Urothelium cell line (cell line): Measurements from ENCODE around the gene IDI2.
"Not testable (repeated sequence)": the region's sequence is repeated elsewhere in the genome, so short reads cannot be mapped to it uniquely, and the experiment has no call there.

Source experiments
- DNase-seq: peaks from one replicate; pipeline ENCODE4 v3.0.0; 2011; ENCODE audit warnings: low spot score, mixed read lengths
- FAIRE-seq: peaks from 2 replicates; lab custom pipeline; 2011; peaks lifted over from hg19 to GRCh38; lab: Jason Lieb, UNC

The IDI2 gene

DNA sequence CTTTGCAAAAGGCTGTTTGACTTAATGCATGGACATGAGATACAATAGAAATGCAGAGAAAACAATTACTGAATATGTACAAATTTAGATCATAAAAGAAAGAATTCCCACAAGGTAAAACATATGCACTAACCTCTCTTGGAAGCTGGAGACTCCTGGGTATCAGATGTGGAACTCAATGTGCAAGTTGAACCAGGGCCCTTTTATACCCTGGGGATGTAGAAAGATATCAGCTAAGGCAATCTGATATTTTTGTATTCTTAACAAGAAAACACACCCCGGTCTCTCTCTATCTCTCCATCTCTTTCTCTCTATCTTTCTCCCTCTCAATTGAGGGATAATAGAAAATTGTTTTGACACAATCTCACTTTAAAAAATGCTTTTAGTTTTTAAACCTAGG lies at the start of gene IDI2:
TSS of gene IDI2 (minus strand) at position 177 of the 400 bp plus-strand sequence. CDS start 1,136 bp downstream, outside the sequence.
- no peak for FAIRE-seq
- DNase-seq: no peak

DNA sequence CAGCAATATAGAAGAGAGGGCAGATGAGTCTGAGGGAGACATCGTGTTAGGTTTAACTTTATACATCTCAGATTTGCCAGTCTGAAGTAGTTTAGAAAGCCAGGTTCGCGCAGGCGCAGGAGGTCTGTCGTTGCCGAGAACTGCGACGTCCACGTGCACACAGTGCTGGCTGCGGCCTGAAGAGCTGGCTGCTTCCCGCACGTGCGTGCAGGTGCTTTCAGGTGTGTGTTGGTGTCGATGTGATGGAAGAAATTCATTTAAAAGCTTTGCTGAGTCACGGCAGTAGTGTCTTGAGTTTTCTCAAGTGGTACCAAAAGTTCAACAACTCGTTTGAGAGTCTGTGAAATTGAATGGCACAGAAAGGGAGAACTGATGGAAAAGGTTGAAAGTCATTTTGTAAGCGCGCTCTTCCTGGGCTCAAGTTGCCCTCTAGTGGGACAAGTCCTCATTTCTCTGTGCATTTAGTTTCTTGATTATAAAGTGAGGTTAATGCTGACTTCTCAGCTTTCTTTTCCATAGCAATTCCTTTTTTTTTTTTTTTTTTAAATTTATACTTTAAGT lies 49.2 kb upstream of the IDI2 start:
- DNase-seq: no peak
- no peak for FAIRE-seq

DNA sequence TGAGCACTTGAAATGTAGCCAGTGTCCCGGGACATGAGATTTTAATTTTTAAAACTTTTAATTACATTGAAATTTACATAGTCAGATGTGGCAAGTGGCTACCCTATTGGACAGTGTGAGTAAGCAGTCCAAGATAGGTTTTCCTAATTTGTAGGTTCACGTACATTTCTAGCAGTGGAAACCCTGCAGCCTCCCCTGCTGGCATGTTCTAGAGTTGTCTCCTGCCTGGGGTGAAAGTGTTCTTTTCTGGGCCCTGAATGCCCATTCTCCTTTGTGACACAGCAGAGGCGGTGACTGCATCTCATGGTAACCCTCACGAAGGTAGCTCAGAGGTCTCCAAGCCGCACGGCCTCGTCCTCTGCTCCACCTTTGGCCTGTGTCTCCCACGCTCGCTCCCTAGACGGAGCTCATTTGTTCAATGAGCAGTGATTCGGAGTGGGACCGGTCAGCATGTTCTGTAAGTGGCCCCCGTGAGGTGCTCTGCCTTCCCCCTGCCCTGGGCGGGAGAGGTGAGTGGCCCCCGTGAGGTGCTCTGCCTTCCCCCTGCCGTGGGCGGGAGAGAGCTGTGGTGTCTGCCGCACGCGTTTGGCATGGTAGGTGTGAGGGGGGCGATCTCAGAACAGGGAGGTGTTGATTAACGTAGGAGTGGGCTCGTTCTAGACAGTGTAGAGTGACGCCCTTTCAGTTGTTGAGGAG lies 48.5 kb upstream of the IDI2 start:
- DNase-seq (no peak), FAIRE-seq (no peak)

DNA sequence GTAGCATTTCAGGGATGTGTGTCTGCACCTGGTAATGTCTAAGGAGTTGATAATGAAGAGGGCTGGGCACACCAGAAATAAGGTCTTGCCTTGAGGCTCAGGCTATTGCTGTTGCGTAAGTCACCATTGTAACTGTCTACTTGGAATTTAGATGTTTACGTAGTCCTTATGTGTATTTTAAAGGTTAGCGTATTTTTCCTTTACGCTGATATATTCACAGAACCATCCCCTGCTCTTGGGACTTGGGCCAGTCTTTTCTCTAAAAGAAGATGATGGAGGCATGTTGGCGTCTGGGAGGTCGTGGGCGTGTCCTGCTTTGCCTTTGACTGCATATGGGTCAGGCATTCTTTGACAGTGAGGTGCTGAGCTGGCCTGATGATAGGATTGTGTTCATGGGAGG lies 45.3 kb upstream of the IDI2 start:
- FAIRE-seq: no peak
- DNase-seq: no peak

DNA sequence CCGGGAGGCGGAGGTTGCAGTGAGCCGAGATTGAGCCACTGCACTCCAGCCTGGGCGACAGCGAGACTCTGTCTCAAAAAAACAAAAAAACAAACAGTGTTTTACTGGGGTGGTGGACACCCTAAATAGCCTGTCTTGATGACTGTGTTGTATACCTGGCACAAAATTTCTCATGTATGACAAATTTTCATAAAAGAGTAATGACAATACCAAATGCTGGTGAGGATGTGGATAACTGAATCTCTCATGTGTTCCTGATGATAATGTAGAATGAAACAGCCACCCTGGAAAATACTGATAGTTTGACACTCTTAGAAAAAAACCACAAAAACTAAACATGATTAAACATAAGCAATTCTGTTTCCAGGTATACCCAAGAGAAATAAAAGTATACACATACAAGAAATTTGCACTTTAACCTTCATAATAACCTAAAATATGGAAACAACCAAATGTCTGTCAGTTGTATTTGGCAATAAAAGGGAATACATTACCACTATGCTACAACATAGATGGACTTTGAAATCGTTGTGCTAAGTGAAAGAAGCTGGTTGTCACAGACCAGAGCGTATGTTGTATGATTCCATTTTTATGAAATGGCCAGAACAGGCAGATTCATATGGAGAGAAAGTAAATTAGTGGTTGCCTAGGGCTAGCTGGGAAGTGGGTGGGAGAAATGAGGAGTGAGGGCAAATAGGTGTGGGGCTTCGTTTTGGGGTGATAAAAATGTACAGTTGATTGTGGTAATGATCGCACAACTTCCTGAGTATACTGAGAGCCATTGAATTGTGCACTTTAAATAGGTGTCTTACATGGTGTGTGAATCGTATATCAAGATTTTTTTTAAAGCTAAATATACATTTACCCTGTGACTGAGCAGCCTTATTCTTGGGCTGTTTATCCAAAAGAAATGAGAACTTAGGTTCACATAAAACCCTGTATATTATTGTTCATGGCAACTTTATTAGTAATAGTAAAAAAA lies 43.0 kb upstream of the IDI2 start:
- FAIRE-seq: no peak
- no peak for DNase-seq

DNA sequence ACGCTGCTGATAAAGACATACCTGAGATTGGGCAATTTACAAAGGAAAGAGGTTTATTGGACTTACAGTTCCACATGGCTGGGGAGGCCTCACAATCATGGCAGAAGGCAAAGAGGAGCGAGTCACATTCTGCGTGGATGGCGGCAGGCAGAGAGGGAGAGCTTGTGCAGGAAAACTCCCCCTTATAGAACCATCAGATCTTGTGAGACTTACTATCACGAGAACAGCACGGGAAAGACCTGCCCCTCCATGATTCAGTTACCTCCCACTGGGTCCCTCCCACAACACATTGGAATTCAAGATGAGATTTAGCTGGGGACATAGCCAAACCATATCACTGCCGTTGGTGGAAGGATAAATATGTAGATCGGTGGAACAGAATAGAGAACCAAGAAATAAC lies 41.1 kb upstream of the IDI2 start:
- DNase-seq, FAIRE-seq: not testable (repeated sequence)

DNA sequence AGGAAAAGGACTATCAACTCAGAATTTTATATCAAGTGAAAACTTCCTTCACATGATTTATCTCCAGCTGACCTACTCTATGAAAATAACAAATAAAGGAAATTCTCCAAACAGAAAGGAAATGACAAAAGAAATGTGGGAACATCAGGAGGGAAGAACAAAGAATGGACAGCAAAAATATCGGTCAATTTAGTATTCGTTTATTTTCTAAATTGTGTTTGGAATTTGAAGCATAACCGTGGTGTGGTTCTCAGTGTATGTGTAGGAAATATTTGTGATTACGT lies 39.2 kb upstream of the IDI2 start:
- FAIRE-seq: no peak

DNA sequence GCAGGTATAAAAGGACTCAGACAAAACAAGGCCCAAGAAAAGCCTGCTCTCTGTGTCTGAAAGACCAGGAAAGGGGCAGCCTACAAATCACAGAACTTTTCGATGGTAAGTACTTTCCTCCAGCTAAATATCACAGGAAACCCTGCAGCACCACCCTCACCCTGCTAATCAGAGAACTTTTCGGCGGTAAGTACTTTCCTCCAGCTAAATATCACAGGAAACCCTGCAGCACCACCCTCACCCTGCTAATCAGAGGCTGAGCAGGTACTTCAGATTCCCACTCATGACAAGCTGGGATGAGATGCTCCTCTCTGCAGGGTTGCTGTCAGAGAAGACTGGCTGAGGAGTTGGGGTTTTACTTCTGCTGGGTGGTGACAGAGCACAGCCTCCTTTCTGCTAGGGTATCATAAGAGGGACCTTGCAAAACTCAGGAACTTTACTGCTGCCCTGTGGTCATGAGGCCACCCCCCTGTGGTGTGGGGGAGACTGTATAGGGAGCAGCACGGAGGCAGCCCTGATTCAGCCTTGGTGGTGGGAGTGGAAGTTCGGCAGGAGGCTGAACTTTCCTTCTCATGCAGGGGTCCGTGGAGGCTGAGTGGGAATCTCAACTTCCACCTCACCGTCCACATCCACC lies 37.7 kb upstream of the IDI2 start:
- no peak for FAIRE-seq
- no peak for DNase-seq

More for the DNA sequence above, 39.2 kb upstream of the IDI2 start:
- no peak for DNase-seq

DNA sequence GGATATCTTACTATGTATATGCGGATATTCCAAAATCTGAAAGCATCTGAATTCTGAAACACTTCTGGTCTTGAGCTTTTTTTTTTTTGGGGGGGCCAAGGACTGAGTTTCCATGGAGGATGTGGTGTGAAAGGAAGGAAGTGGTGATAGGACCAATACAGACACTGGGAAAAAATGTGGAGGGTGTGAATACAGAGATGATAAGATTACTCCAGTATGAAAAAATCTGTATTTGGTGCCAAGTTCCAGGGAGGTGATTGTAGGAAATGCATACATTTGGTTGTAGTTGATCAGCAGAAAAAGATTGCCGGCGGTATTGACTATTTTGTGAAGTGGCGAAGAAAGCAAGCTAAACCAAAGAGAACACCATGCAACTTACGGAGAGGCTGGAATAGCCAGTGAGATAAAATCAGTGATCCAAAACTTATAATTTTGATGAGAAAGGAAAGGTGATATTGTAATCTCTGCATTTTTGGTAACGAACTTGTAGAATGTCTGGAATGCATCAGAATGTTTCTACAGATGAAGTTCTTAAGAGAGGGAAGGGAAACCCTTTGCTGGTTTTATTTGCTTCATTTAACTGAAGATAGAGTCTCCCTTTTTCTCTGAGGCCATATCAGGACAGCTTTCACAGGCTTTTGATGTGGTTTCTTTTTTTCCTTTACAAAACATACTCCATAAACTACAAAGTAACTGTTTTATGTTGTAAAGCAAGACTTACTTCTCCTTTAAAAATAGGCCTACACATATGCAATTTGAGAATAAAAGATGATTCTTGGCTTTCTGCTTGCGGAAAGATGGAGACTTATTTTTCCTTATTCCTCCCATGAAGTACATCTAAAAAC lies 36.5 kb upstream of the IDI2 start:
- FAIRE-seq (no peak), DNase-seq (no peak)

DNA sequence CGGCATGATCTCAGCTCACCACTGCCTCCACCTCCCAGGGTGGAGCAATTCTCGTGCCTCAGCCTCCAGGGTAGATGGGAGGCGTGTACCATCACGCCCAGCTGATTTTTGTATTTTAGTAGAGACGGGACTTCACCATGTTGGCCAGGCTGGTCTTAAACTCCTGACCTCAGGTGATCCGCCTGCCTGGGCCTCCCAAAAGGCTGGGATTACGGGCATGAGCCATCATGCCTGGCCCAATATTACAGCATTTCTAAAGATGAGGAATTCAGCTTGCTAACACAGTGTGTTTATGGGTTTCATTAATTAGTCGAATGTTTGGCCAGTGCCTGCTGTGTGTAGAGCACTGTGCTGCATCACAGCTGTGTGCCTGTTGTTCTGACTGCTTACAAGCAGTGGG lies 34.2 kb upstream of the IDI2 start:
- no peak for FAIRE-seq
- DNase-seq: no peak

DNA sequence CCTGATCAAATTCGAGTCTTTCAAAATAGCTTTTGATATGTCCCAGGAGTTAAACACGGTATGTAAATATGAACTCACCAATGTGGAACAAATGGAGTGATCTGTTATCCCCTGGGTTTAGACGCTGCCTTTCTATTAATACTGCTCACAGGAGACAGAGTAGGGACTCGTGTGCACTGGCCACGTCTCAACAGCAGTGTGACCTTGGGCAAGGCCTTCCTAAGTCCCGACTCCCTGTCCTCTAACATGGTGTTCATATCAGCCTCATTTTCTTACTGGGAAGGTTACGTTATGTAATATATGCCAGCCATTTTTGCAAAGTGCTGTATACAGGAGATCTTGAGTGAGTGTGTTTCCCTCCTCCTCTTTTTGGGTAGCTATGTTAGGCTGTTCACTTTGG lies 32.4 kb upstream of the IDI2 start:
- no peak for DNase-seq

DNA sequence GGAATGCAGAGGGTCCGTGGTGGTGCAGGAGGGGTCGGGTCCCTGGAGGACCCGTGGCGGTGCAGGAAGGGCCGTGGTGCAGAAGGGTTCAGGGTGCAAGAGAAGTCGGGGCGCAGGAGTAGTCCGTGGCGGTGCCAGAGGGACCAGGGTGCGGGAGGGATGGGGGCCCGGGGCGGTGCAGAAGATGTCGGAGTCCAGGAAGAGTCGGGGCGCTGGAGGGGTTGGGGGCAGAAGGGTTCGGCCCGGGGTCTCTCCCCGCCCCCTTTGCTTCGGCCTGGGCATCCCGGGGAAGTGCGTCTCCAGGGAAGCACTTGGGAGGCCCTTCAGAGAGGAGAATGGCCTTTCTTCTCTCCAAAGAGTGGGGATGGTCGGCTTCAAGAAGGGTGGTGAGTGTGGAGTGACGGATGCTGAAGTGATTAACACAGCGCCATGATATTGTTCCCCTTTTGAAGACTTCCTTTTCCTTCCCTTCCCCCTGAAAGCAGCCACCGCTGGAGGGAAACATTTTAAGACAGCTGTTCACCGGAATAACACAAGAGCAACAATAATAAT lies 31.5 kb upstream of the IDI2 start:
- FAIRE-seq (no peak), DNase-seq (no peak)

More for the DNA sequence above, 32.4 kb upstream of the IDI2 start:
- no peak for FAIRE-seq

DNA sequence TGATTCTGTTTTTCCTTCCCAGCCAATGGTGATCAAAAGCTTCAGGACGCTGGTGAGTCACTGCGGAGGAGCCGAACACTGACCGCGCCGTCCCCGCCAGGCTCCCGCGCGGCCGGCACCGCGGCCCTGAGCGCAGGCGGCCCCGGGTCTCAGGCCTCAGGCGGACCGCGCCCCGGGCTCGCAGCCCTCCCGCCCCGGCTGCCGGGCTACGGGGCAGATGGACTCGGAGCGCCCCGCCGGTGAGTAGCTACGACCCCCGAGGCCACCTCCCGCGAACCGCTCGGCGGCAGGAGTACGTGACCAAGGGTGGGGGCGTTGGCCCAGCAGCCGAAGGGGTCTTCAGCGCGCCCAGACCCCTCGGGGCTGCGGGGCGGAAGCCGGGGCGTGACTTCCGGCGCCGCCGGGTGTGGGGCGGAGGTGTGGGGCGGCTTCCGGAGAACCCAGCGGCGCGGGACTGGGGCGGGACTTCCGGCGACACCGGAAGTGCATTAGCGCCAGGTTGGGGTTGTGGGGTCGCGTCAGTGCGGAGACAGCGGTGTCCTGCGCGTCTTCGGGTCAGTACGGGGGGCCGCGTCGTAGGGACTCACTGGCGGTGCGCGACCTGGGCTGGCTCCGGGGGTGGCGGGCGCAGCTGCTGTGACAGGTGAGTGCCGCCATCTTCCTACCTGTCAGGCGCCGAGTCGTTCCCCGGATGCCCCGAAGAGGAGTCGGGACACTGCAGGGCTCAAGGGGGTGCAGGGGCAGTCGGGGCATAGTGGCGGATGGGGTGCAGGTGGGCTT lies 30.9 kb upstream of the IDI2 start, which contains the start of gene WDR37:
TSS of gene WDR37 (plus strand) at position 60 of the 780 bp plus-strand sequence. CDS start 15,771 bp downstream, outside the sequence.
- no peak for FAIRE-seq
- DNase-seq: peak; percentile 69

DNA sequence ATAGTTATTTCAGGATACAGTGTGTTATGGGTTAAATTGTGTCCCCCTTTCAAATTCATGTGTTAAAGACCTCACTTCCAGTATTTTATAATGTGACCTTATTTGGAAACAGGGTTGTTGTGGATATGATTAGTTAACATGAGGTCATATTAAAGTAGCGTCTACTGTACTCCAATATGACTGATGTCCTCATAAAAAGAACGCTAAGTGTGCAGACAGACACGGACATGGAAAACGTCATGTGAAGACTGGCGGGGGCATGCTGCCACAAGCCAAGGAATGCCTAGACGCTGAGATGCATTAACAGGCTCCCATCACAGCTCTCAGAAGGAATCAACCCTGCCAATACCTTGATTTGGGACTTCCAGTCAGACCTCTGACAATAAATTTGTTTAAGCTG lies 29.0 kb upstream of the IDI2 start:
- no peak for DNase-seq
- no peak for FAIRE-seq

DNA sequence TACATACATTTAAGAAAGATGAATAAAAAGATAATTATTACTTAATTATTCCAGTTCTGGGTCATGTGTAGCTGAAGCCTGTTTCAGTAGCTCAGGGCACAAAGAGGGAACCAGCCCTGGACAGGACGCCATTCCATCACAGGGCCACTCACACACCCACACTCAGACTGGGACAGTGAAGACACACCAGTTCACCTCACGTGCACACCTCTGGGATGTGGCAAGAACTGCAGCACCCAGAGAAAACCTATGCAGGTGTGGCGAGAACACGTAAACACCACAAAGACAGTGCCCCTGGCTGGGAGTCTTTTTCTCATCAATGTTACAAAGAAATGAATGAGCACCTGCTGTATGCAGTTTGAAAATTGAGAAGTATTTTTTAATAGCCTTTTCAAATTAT lies 24.9 kb upstream of the IDI2 start:
- DNase-seq (no peak), FAIRE-seq (no peak)

DNA sequence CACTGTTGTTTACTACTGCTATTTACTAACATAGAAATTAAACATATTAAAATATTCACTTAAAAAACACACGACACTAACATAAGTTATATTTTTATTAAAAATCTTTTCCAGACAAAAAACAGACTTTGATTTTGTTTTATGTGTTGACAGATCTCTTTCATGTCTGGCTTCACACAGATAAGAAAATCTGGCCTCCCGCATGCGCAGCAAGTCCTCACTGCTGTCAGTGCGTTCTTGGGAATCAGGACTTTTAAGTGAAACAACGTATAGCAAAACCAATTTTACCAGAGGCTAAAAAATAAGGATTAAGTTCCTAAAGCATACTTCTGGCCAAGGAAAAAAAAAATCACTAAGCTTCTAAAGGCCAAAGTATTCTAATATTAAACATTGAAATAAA lies 24.5 kb upstream of the IDI2 start:
- DNase-seq (no peak), FAIRE-seq (no peak)

DNA sequence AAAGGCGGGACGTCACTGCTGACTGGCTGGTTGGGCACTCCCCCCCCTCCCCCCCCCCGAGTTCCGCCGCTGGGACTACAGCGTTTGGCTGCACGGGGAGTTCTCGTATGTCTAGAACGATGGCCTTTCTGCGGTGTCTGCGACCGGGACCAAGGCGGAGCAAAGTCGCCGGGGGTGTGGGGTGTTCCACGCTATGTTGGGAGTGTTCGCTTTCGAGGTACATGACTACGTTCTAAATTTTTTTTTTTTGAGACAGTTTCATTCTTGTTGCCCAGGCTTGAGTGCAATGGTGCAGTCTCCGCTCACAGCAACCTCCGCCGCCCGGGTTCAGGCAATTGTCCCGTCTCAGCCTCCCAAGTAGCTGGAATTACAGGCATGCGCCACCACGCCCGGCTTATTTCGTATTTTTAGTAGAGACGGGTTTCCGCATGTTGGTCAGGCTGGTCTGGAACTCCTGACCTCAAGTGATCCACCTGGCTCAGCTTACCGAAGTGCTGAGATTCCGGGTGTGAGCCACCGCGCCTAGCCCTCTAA lies 23.8 kb upstream of the IDI2 start:
- DNase-seq: no peak
- FAIRE-seq: no peak

DNA sequence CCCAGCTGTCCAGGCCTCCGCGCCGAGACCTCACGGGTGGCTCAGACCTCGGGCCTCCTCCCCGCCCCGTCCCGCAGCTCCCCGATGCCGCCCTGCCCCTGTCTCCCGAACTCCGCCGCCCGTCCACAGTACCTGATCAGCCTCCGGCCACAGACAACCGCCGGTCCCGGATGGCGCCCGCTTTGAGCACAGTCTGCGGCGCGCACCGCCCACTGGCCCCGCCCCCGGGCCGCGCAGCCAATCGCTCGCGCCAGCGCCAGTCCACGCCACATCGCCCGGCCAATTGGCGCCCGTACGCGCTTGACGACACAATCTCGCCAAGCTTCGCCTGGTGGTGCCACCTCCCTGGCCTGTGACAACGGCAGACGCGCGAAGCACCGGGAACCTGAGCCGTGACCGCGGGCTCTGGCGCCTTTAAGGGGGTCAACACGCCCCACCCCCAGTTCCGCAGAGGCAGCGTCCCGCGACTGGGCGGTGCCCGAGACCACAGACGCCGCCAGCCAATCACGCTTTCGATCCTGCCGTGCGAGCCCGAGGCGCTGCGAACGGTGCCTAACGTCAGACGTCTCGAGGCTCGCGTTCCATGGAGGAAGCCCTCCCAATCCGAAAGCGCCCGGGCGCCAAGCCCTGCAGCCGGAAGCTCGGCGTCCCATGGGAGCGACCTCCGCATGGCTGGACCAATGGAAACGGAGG lies 23.2 kb upstream of the IDI2 start, which contains the start of gene IDI1:
TSS of gene IDI1 (minus strand) at position 388 of the 693 bp plus-strand sequence. CDS start at position 272, 116 bp downstream.
- peak; percentile 80 for DNase-seq
- FAIRE-seq: no peak
